ENCODE results near the gene ADAM12. TPM values are rescaled to one million over a fixed set of nuclear protein-coding genes. Genes with fewer than 3 reads are reported as not detected.
A peak's percentile ranks its signal among the peaks of the same experiment; 100 is the strongest.

Gene ADAM12
- polyA plus RNA-seq, 1 of the 3 experiments (the other 2 are of a cell fraction): 25.0 TPM

DNA sequence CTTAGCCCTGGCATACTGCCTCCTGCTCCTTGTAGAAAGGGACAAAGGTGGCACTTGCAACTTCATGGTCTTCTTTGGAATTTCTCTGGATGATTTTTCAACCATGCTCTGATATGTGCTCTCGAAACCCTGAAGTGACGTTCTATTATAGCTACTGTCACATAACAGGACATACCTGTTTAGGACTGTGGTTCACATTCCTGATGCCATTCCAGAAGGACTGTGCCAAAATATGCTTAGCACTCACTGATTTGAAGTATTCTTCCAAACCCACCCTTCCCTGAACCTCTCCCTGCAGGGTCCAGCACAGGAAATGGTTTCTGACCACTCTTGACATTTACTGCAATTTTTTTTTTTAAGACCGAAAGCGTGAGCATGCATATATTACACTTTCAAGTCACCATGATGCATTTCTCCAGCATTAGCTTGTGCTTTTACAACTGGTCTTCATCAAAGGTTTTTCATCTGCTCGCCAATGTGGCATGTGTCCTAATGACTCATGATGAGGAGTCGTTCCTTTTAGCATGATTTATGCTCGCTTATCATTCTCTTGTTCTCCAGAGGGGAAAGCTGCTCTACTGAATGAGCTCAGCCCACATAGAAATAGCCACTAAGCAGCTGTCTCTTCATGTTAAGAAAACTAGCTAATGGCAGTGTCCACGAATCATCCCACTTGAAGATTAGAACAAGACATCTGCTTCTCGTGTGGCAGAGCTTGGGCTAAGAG, 135.2 kb downstream of the ADAM12 start:
- Histone ChIP-seq H2AFZ (ENCODE audit: low read depth) (no peak overlapping the region), H3K9ac (peak overlapping the region; percentile 70), H3K27ac (ENCODE audit: low read depth in 2 of 2, low read length in 1 of 2) (peak overlapping the region; percentile 63 to 97), H3F3A (replicated peaks; ENCODE audit: insufficient read depth) (peaks cover 34% of the 10 kb centered on the region), H3K4me1 (ENCODE audit: control insufficient read depth in 1 of 2, insufficient read depth in 2 of 2, low read depth in 1 of 2, low read length in 1 of 2) (peaks cover 12 to 15% of the 10 kb centered on the region in 2 experiments; a peak in 3 of 4 replicates), H3K4me3 (ENCODE audit: low read depth in 2 of 2, low read length in 1 of 2) (peak overlapping the region in 1 of 2 experiments; percentile 6; a peak in 1 of 4 replicates), H3K27me3 (ENCODE audit: insufficient read depth) (no peaks in the 10 kb centered on the region), H3K36me3 (replicated peaks in 1 of 2; ENCODE audit: control insufficient read depth in 1 of 2, insufficient read depth in 2 of 2, low read length in 1 of 2) (no peaks in the 10 kb centered on the region), H3K79me2 (ENCODE audit: insufficient read depth) (no peaks in the 10 kb centered on the region), H3K9me3 (no peaks in the 10 kb centered on the region), H3K4me2 (peak overlapping the region; percentile 68), H4K20me1 (ENCODE audit: insufficient read depth) (no peaks in the 10 kb centered on the region), H3K9me2 (no peaks in the 10 kb centered on the region)
- no peak for DNase-seq
- ChIA-PET CTCF (interaction anchor here (1.3 kb wide), 1 partner anchor 270 kb away, joined by 4 read pairs; no protein-coding TSS in a partner anchor), POLR2A (no interaction called here)
- WGBS (ENCODE audit: low lambda C conversion rate): 6% methylated on average over 9 of the region's 9 CpGs
- TF ChIP-seq GATA2 (CRISPR knock-in tag; IDR thresholded peaks at IDR 0.05) (no peak), NFIC (IDR thresholded peaks at IDR 0.05; ENCODE audit: borderline replicate concordance) (peak; percentile 99), NRF1 (IDR thresholded peaks at IDR 0.05; ENCODE audit: low read depth, low read length) (no peak), YY1 (IDR thresholded peaks at IDR 0.05; ENCODE audit: low read depth) (peak; percentile 30; the same call in 1 of the 2 replicates), FOXM1 (IDR thresholded peaks at IDR 0.05; ENCODE audit: low read depth) (peak; percentile 98), ELF1 (IDR thresholded peaks at IDR 0.05) (peak; percentile 53; the same call in 1 of the 2 replicates), RXRA (IDR thresholded peaks at IDR 0.05; ENCODE audit: borderline replicate concordance, low read depth) (peak; percentile 93), CHD2 (IDR thresholded peaks at IDR 0.05; ENCODE audit: low read length, partially characterized antibody) (no peak), SIN3A (IDR thresholded peaks at IDR 0.05; ENCODE audit: borderline replicate concordance, low read depth, low read length) (peak; percentile 50; the same call in 1 of the 2 replicates), TCF12 (IDR thresholded peaks at IDR 0.05) (peak; percentile 100), MXI1 (IDR thresholded peaks at IDR 0.05; ENCODE audit: low read depth, low read length) (peak; percentile 18; the same call in 1 of the 2 replicates), FOXJ3 (CRISPR knock-in tag; IDR thresholded peaks at IDR 0.05) (no peak), RAD21 (IDR thresholded peaks at IDR 0.05; ENCODE audit: low read length) (no peak; the same call in 1 of the 2 replicates), POLR2AphosphoS5 (IDR thresholded peaks at IDR 0.05; ENCODE audit: low read depth, low read length) (peak; percentile 96), EZH2phosphoT487 (IDR thresholded peaks at IDR 0.05; ENCODE audit: borderline replicate concordance, low read depth) (no peak), EP300 (IDR thresholded peaks at IDR 0.05; ENCODE audit: borderline replicate concordance in 1 of 2, low read depth in 1 of 2, low read length in 1 of 2) (peak; percentile 79 to 100), MEF2A (IDR thresholded peaks at IDR 0.05; ENCODE audit: borderline replicate concordance, low read depth) (peak; percentile 86), TAF1 (IDR thresholded peaks at IDR 0.05; ENCODE audit: borderline replicate concordance, low read depth, low read length) (peak; percentile 52; the same call in 1 of the 2 replicates), TEAD4 (IDR thresholded peaks at IDR 0.05; ENCODE audit: borderline replicate concordance, insufficient read depth) (peak; percentile 98)
- TF ChIP-seq, protein P1, sequence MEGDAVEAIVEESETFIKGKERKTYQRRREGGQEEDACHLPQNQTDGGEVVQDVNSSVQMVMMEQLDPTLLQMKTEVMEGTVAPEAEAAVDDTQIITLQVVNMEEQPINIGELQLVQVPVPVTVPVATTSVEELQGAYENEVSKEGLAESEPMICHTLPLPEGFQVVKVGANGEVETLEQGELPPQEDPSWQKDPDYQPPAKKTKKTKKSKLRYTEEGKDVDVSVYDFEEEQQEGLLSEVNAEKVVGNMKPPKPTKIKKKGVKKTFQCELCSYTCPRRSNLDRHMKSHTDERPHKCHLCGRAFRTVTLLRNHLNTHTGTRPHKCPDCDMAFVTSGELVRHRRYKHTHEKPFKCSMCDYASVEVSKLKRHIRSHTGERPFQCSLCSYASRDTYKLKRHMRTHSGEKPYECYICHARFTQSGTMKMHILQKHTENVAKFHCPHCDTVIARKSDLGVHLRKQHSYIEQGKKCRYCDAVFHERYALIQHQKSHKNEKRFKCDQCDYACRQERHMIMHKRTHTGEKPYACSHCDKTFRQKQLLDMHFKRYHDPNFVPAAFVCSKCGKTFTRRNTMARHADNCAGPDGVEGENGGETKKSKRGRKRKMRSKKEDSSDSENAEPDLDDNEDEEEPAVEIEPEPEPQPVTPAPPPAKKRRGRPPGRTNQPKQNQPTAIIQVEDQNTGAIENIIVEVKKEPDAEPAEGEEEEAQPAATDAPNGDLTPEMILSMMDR (IDR thresholded peaks at IDR 0.05): no peak
- TF ChIP-seq, protein P2, sequence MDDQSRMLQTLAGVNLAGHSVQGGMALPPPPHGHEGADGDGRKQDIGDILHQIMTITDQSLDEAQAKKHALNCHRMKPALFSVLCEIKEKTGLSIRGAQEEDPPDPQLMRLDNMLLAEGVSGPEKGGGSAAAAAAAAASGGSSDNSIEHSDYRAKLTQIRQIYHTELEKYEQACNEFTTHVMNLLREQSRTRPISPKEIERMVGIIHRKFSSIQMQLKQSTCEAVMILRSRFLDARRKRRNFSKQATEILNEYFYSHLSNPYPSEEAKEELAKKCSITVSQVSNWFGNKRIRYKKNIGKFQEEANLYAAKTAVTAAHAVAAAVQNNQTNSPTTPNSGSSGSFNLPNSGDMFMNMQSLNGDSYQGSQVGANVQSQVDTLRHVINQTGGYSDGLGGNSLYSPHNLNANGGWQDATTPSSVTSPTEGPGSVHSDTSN (IDR thresholded peaks at IDR 0.05): peak; percentile 98
- TF ChIP-seq, protein P3, sequence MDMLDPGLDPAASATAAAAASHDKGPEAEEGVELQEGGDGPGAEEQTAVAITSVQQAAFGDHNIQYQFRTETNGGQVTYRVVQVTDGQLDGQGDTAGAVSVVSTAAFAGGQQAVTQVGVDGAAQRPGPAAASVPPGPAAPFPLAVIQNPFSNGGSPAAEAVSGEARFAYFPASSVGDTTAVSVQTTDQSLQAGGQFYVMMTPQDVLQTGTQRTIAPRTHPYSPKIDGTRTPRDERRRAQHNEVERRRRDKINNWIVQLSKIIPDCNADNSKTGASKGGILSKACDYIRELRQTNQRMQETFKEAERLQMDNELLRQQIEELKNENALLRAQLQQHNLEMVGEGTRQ (IDR thresholded peaks at IDR 0.05; ENCODE audit: borderline replicate concordance, low read depth, low read length): no peak
- TF ChIP-seq, protein P4, sequence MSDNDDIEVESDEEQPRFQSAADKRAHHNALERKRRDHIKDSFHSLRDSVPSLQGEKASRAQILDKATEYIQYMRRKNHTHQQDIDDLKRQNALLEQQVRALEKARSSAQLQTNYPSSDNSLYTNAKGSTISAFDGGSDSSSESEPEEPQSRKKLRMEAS (IDR thresholded peaks at IDR 0.05; ENCODE audit: low read depth): peak; percentile 93
- TF ChIP-seq, protein P5, sequence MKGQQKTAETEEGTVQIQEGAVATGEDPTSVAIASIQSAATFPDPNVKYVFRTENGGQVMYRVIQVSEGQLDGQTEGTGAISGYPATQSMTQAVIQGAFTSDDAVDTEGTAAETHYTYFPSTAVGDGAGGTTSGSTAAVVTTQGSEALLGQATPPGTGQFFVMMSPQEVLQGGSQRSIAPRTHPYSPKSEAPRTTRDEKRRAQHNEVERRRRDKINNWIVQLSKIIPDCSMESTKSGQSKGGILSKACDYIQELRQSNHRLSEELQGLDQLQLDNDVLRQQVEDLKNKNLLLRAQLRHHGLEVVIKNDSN (IDR thresholded peaks at IDR 0.05; ENCODE audit: borderline replicate concordance, low read depth): peak; percentile 12; the same call in 1 of the 2 replicates
- TF ChIP-seq, protein P6, sequence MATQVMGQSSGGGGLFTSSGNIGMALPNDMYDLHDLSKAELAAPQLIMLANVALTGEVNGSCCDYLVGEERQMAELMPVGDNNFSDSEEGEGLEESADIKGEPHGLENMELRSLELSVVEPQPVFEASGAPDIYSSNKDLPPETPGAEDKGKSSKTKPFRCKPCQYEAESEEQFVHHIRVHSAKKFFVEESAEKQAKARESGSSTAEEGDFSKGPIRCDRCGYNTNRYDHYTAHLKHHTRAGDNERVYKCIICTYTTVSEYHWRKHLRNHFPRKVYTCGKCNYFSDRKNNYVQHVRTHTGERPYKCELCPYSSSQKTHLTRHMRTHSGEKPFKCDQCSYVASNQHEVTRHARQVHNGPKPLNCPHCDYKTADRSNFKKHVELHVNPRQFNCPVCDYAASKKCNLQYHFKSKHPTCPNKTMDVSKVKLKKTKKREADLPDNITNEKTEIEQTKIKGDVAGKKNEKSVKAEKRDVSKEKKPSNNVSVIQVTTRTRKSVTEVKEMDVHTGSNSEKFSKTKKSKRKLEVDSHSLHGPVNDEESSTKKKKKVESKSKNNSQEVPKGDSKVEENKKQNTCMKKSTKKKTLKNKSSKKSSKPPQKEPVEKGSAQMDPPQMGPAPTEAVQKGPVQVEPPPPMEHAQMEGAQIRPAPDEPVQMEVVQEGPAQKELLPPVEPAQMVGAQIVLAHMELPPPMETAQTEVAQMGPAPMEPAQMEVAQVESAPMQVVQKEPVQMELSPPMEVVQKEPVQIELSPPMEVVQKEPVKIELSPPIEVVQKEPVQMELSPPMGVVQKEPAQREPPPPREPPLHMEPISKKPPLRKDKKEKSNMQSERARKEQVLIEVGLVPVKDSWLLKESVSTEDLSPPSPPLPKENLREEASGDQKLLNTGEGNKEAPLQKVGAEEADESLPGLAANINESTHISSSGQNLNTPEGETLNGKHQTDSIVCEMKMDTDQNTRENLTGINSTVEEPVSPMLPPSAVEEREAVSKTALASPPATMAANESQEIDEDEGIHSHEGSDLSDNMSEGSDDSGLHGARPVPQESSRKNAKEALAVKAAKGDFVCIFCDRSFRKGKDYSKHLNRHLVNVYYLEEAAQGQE (IDR thresholded peaks at IDR 0.05; ENCODE audit: low read depth, low read length): peak; percentile 54; the same call in 1 of the 2 replicates

Measured in SK-N-SH (cell line).